ENCODE measurements around the gene STRADA.

- TF ChIP-seq CTCF (conservative IDR thresholded peaks at IDR 0.05) = no peak
- TF ChIP-seq ZFX (IDR thresholded peaks at IDR 0.05) = no peak
Measured at GRCh38 chr17:63665527-63666214, 75.9 kb downstream of the STRADA start.

Data from C4-2B (cell line).